ENCODE measurements around the gene UPP2.

GRCh38 chr2:158134655-158135054 lies 33.0 kb downstream of the UPP2 start:
- TF ChIP-seq CTCF (IDR thresholded peaks at IDR 0.05) (no peak), POLR2A (IDR thresholded peaks at IDR 0.05) (no peak), EP300 (IDR thresholded peaks at IDR 0.05) (no peak)

Data from tibial nerve (tissue), 4 donors.